BJ (cell line): ENCODE data around the gene DDX56. TPM values are rescaled to one million over a fixed set of nuclear protein-coding genes. Genes with fewer than 3 reads are reported as not detected.

Experiments
- CTCF ChIA-PET: fragments of 350-600 bp; formaldehyde crosslinking; extraction: SDS; loops from one replicate; lab custom pipeline; 2021; ENCODE audit warnings: antibody characterized with exemption, inconsistent platforms; lab: Yijun Ruan, JAX
- POLR2A ChIA-PET: fragments of 300-600 bp; sonication (Branson Sonifier 250); formaldehyde crosslinking; extraction: SDS; loops from one replicate; lab custom pipeline; 2021; ENCODE audit warnings: antibody characterized with exemption; lab: Charles Lee
- DNase-seq: peaks from one replicate; pipeline ENCODE4 v3.0.0-alpha.2; 2011; ENCODE audit warnings: low read depth
- H3K27me3 ChIP-seq: 2 replicates; pipeline ENCODE4 v1.6.0; 2011; ENCODE audit warnings: low read length; ENCODE audit not compliant: control insufficient read depth, insufficient read depth
- H3K36me3 ChIP-seq: 2 replicates; pipeline ENCODE4 v1.5.1; 2011; ENCODE audit warnings: low read length; ENCODE audit not compliant: control insufficient read depth, insufficient read depth
- H3K4me3 ChIP-seq: 2 replicates; pipeline ENCODE4 v1.5.1; 2011; ENCODE audit warnings: low read depth, mild to moderate bottlenecking, control low read depth, low read length
- CTCF ChIP-seq: IDR thresholded peaks from 2 replicates; pipeline ENCODE4 v1.5.1; 2011; ENCODE audit warnings: low read depth, mild to moderate bottlenecking, control low read depth, inconsistent platforms, low read length, moderate library complexity; ENCODE audit not compliant: insufficient read depth
- polyA plus RNA-seq: library from polyadenylated mRNA; depleted of rRNA; stranded (reverse); fragments of >200 nt; gene quantifications from 2 replicates; pipeline ENCODE4 v1.2.3, GENCODE V29; 2011

DDX56 gene
- polyA plus RNA-seq, 1 experiment = 77.3 TPM

- POLR2A ChIA-PET = interaction anchor here (0.7 kb wide), 1 partner anchor 36 kb away, joined by 3 read pairs; no protein-coding TSS in a partner anchor
- Histone ChIP-seq H3K27me3 (peaks cover 8% of the 10 kb centered on the region), H3K36me3 (no peaks in the 10 kb centered on the region), H3K4me3 (no peak overlapping the region)
- DNase-seq = no peak
- CTCF ChIA-PET = interaction anchor here (1.0 to 2.5 kb wide), 3 partner anchors 10 to 12 kb away, joined by 3 to 6 read pairs (median 3); no protein-coding TSS in a partner anchor
- TF ChIP-seq CTCF = no peak
These were observed 48.8 kb downstream of the DDX56 start for GRCh38 chr7:44524811-44525388.

GRCh38 chr7:44522315-44522714, 51.4 kb downstream of the DDX56 start:
- no peaks in the 10 kb centered on the region for H3K36me3 ChIP-seq
- no peak for DNase-seq
- no peak overlapping the region for H3K4me3 ChIP-seq
- peaks cover 12% of the 10 kb centered on the region for H3K27me3 ChIP-seq
- TF ChIP-seq CTCF = no peak
- POLR2A ChIA-PET = no interaction called here
- CTCF ChIA-PET = interaction anchor here (2.5 kb wide), 1 partner anchor 12 kb away, joined by 6 read pairs; no protein-coding TSS in a partner anchor

- CTCF ChIA-PET = no interaction called here
These were observed 52.2 kb downstream of the DDX56 start for GRCh38 chr7:44521347-44522095.

GRCh38 chr7:44520574-44520973, 53.1 kb downstream of the DDX56 start:
- Histone ChIP-seq H3K4me3 (no peak overlapping the region), H3K36me3 (no peaks in the 10 kb centered on the region), H3K27me3 (peaks cover 12% of the 10 kb centered on the region)
- DNase-seq = no peak
- no peak for TF ChIP-seq CTCF
- POLR2A ChIA-PET = no interaction called here
- CTCF ChIA-PET = no interaction called here

More at GRCh38 chr7:44521347-44522095, 52.2 kb downstream of the DDX56 start:
- no peak for DNase-seq
- POLR2A ChIA-PET = no interaction called here
- no peak for TF ChIP-seq CTCF
- Histone ChIP-seq H3K4me3 (no peak overlapping the region), H3K36me3 (no peaks in the 10 kb centered on the region), H3K27me3 (peaks cover 12% of the 10 kb centered on the region)

- CTCF ChIA-PET = interaction anchor here (0.6 to 0.7 kb wide), 2 partner anchors 46 to 199 kb away, joined by 3 read pairs; no protein-coding TSS in a partner anchor
- Histone ChIP-seq H3K36me3 (no peaks in the 10 kb centered on the region), H3K27me3 (peaks cover 12% of the 10 kb centered on the region), H3K4me3 (no peak overlapping the region)
- TF ChIP-seq CTCF = no peak
- POLR2A ChIA-PET = no interaction called here
- DNase-seq = no peak
These were observed 54.2 kb downstream of the DDX56 start for GRCh38 chr7:44519546-44519945.
